ENCODE results near the gene NRDC.
"Not testable (repeated sequence)": the region's sequence is repeated elsewhere in the genome, so short reads cannot be mapped to it uniquely, and the experiment has no call there.

NRDC gene

DNA sequence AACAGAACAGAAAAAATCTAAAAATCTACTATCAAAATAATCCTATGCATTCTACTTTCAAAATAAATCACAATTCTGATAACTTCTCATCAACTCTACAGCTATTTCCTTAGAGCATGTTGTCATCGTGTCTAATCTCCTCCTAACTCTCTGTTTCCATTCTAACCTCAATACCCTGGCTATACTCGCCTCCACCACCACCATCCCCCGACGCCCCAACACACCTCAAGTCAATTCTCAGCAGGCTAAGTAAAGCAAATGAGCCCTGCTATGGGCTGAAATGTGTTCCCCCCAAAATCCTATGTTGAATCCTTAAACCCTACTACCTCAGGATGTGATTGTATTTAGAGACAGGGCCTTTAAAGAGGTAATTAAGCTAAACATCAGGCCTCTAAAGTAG, 34.6 kb downstream of the NRDC start:
- DNase-seq (ENCODE audit: low spot score) = no peak

DNA sequence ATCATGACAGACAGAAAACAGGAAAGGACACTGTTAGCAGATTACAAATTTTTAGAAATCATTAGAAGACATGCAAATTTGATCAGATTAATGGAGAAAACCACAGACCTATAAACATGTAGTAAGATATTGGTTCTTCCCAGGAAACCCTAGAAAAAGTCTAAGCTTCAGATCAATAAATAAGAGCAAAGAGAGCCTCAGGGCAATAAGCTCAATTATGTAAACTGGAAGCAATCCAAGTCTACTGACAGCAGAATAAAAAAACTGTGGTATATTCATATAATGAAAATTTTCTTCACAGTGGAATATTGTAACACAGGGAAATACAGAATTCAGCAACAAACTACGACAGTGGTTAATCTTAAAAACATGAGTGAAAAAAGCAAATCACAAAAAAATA, 36.3 kb downstream of the NRDC start:
- DNase-seq (ENCODE audit: low spot score) = no peak

DNA sequence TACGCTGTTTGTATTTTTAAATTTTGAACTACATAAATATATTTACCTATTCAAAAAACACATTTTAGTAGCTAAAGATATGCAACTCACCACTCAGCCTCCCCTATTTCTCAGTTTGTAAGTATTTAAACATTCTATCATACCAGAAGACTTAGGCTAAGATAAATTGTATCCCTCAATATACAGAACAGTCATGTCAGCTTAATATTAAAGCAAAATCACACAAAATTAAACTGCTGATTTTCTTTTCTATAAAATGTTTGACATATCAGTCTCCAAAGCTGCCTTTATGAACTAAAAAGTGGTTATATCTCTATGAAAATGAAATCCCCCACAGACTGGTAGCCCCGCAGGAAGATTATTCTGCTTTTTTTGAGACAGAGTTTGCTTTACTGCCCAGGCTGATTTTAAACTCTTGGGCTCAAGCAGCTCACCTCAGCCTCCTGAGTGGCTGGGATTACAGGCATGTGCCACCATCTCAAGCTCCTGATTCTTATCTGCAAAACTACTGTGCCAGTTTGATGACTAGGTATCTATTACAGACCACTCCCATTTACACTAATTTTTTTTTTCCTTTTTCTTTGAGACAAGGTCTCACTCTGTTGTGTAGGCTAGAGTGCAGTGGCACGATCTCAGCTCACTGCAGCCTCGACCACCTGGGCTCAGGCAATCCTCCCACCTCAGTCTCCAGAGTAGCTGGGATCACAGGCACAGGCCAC, 37.6 kb downstream of the NRDC start:
- no peak for DNase-seq (ENCODE audit: low spot score)

DNA sequence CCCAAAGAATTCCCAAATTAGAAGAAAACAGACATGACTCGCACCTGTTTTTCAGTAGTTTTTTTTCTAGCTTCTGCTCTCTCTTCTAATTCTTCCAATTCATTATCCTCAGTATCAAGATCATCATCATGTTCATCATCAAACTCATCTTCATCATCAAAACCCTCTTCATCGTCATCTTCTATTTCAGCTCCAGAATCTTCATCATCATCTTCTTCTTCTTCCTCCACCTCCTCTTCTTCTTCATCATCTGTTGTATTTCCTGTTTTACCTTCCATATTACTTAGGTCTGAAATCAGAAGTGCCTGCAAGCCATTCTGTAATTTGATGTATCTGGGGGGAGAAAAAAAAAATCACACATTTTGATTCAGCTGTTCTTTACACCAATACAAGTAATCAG, 38.3 kb downstream of the NRDC start:
- no peak for DNase-seq (ENCODE audit: low spot score)

DNA sequence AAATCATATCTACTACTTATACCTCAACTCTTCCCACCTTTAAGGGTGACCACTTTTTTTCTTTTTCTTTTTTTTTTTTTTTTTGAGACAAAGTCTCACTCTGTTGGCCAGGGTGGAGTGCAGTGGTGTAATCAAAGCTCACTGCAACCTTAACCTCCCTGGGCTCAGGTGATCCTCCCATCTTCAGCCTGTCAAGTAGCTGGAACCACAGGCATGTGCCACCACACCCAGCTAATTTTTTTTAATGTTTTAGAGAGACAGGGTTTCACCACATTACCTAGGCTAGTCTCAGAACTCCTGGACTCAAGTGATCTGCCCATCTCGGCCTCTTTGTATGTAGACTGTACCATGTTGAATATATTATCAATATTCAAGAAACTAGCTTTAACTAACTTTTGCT, 39.4 kb downstream of the NRDC start:
- no peak for DNase-seq (ENCODE audit: low spot score)

DNA sequence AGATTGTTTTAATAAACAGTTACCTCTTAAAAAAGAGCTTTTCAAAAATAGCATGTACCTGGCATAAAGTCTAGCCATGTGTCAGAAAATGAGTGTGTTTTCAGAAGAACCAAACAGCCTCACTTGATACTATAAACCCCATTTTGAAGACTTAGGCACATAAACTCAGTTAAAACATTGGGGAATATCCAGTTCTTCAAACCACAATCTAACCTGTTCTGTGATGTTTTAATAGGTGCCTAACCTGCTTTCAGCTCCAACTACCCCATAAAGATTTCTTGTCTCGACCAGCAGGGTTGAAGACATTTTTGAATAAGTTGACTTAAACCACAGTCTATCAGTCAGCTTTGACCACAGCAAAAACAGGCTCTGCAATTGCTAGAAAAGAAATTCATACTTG, 41.3 kb downstream of the NRDC start:
- DNase-seq (ENCODE audit: low spot score) = no peak

DNA sequence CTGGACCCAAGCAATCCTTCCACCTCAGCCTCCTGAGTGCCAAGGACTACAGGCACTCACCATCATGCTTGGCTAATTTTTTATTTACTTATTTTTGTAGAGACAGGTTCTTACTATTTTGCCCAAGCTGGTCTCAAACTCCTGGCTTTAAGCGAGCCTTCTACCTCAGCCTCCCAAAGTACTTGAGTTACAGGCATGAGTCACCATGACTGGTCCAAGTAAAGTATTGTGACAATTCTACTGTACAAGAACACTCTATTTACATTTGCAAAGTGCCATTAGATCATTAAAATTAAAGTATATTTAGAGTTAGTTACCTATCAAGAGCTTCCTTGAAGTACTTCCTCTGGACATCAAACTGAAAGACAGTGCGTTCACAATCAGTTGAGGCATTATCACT, 44.8 kb downstream of the NRDC start:
- DNase-seq (ENCODE audit: low spot score) = no peak

DNA sequence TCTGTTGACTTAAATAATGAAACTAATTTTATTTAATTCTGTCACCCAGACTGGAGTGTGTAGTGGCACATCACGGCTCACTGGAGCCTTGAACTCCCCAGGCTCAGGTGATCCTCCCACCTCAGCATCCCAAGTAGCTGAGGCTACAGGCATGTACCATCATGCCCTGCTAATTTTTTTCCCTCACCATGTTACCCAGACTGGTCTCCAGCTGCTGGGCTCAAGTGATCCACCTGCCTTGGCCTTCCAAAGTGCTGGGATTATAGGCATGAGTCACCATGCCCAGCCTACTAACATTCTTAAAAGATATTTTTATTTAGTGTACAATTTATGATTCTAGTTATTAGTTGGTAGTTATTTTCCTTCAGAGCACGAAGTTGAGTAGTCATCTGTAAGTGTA, 49.5 kb downstream of the NRDC start:
- no peak for DNase-seq (ENCODE audit: low spot score)

DNA sequence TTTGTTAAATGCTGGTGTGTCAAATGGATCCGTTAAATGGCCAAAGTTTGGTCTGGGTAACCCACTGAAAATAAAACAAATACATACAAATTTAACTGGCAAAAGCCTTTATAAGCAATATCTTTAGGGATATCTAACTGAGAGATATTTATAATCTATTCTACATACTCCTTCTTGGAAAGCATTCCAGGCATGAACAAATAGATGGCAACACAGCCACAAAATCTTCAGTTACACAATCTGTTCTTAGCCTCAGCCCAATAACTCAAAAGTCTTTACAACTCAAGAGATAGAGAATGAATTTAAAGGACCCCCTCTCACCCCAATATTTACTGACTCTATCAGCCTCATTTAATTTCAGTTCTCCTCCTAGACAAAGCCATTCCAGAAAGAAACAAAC, 58.7 kb downstream of the NRDC start:
- DNase-seq (ENCODE audit: low spot score) = no peak

DNA sequence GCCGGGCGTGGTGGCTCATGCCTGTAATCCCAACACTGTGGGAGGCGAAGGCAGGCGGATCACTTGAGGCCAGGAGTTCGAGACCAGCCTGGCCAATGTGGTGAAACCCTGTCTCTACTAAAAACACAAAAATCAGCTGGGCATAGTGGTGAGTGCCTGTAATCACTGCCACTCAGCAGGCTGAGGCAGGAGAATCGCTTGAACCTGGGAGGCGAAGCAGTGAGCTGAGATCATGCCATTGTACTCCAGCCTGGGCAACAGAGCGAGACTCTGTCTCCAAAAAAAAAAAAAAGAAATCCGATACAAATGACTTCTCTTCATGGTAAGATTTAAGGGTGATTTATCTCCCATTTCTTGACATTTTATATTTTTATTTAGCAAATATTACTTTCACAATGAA, 59.5 kb downstream of the NRDC start:
- not testable (repeated sequence) for DNase-seq (ENCODE audit: low spot score)

DNA sequence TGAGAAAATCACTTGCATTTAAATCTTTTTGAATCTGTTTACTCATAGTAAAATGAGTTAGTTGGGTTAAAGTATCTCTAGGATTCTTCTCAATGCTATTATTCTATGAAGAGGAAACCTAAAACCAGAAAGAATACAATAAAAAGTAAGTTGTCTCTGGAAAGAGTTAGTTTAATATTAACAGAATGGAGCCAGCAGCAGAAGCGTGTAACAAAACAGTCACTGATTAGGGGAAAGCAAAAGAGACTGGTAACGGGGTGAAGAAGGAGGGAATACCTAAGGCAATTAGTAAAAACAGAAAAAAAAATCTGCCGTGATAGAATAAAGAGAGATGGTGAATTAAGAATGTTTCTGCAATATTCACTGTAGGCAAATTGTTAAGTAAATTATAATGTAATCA, 60.0 kb downstream of the NRDC start:
- no peak for DNase-seq (ENCODE audit: low spot score)

DNA sequence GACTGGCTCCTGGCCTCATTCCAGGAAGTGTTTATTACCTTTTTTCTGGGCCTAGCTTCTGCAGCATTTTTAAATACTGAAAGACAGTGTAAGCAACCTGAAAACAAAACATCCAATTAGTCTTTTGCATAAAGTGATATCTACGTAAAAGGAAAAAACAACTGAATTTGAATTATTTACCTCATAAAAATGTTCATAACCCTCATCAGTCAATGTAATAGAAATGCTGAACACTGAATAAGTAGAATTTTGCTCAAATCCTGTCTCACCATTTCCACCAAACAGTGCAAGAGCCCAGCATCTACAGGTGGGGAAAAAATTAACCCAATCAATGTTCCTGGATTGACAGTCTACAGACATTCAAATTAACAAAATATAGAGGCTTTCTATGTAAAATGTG, 64.0 kb downstream of the NRDC start:
- DNase-seq (ENCODE audit: low spot score) = no peak

DNA sequence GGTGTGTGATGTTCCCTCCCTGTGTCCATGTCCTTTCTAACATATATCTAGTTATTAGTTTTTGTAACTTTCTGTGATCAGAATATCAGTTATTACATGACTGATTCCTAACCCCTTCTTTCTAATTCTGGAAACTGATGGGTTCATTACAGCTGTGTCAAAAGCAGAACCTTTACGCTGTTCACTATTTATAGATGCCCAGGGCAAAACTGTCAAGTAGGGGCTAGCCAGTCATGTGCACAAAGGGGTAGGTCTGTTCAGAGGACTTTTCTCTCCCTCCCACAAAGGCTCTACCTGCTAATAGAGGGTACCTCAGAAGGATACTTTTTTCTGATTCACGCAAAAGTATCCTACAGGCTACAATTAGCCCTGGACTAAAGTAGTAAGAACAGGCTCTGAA, 79.2 kb downstream of the NRDC start:
- DNase-seq (ENCODE audit: low spot score) = no peak

DNA sequence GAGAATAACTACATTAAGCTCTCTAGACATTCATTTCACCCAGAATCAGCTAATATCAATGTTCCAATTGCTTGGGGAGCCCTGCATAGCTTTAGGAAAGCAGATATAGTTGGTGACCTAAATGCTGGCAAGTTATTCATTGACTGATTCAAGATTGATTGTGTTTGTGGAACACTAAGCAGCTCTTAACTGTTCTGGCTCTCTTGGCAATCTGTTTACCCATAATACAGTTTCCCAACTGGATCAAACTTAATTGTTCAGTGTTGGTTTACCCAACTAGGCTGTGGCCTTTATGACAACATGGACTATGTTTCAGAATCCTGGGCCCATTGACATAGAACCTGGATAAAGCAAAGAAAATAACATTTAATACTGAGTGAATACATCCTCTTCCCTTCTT, 83.7 kb downstream of the NRDC start:
- DNase-seq (ENCODE audit: low spot score) = no peak

DNA sequence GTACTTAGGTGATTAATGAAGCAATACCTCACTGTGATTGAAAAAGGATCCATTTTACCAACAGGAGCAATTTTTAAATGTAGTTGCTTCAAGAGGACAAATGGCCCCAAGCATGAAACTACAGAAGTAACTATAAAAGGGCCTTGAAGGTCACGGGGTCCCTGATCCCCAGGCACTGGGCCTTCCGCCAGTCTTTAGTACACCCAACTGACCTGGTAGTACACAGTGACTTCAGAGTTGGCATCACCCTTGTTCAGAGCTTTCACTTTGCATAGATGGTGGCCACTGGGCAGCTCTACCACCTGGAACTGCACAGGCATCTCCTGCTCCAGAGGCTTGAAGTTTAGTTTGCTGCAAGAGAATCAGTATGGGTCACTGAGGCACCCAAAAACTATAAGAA, 84.3 kb downstream of the NRDC start:
- no peak for DNase-seq (ENCODE audit: low spot score)

DNA sequence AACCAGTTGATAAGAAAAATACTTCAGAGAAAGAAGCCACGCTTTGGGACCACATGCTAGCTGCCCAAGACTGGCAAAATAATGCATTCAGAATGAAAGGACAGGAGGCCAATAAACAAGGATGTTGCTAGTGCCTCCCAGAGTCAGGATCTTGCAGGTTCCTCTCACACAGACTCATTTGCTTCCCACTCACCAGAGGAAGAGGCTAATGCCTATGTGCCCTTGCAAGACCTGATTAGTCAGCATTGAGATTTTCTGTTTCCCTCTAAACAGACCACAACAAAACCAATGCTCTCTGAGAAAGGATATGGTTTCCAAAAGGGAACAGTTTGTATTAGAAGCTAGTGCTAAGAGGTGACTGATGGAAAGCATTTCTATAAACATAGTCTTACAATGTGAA, 85.7 kb downstream of the NRDC start:
- DNase-seq (ENCODE audit: low spot score) = peak; percentile 13

DNA sequence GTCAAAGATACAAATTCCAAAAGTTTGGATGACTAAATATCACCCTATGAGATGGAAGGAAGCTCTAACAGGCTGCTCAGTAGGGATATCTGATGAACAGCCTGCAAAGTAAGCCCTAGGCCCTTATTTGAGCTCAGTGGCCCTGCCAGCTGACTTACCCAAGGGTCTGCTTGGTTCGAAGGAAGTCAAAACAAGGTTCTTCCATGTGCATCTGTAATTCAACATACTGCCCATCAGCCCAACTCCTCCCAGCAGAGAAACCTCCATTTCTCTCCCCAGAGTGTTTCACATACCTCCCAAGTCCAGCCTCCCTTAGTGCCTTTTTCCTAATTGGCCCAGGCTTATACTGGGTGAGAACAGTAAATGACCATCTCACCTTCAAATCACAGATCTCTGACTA, 86.6 kb downstream of the NRDC start:
- no peak for DNase-seq (ENCODE audit: low spot score)

DNA sequence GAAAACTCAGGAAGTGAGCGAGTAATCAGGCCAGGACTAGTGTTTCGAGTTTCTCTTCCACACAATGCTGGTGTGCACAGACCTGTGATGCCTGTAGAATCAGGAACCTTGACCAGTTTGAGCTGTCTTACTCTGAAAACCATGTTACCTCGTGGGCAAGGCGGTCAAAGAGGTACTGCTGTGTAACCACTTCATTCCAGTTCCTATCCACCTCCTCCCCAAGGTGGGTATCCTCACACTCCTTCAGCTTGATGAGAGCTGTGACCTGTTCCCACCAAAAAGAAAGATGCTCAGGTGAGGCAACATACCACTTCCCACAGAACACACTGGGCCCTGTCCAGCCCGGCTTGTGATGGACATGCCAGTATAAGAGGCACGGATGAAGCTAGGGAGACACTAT, 88.1 kb downstream of the NRDC start:
- no peak for DNase-seq (ENCODE audit: low spot score)

DNA sequence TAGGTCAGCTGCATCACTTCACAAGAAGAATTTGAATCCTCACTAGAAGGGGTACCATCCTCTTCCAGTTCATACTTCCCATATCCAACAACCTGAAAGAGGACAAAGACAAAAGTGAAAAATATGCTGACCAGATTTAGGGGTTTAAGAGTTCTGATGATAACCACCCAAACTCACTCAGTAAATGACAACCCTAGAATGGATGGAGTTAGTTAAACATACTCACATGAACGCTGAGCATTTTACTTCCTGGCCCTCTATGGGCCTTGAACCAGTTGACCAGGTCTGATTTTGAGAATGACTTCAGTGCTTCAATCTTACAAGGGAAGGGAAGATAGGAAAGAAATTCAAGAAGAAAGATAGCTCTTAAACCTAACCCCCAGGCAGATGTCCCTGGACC, 89.2 kb downstream of the NRDC start:
- no peak for DNase-seq (ENCODE audit: low spot score)

DNA sequence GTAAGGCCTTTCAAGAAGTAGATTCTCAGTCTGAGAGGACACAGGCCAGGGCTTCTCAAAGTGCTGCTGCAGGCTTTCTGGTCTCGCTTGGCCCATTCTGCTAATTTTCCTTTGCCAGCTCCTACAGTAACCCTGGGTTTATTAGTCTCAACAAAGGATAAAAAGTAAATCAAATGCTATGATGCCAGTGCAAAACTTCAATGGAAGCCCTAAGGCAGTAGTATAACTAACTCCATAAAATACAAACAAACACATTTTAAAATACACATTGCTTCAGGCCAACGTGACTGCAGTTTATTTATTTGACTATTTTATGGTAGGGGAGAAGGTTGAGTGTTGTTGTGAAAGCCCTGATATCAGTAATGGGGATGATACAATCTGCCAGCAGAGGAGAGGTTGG, 89.6 kb downstream of the NRDC start:
- no peak for DNase-seq (ENCODE audit: low spot score)

DNA sequence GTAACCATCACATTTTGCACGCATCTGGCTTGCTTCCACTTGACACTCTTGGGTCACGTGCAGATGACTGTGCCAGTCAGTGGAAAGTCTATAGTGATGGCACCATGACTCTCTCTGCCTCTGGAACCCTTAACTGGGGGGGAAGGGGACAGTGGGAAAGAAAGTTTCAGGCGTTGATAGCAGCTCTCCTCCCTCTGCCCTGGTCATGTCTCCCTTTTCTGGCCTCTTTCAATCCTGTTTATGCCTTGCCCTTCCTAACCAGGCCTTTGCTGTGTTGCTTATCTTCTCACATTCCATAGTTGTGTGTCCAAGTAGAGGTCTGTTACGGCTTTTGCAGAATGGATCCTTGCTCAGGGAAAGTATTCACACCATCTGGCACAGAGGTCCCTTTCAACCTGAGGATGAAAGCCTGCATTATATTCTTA, 93.5 kb downstream of the NRDC start:
- DNase-seq (ENCODE audit: low spot score) = no peak

DNA sequence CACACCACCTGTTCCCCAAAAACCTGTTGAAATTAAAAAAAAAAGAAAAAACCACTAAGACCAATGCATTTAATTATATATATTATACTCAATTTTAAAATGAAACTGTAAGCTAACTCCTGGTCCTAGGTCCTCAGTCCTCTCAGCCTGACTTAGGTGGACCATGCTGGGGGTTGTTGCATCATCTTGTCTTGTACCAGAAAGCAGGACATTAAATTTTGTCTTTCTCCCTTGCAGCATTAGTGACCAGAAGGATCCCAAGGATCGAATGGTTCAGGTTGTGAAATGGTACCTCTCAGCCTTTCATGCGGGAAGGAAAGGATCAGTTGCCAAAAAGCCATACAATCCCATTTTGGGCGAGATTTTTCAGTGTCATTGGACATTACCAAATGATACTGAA, 97.6 kb downstream of the NRDC start:
- DNase-seq (ENCODE audit: low spot score) = no peak

DNA sequence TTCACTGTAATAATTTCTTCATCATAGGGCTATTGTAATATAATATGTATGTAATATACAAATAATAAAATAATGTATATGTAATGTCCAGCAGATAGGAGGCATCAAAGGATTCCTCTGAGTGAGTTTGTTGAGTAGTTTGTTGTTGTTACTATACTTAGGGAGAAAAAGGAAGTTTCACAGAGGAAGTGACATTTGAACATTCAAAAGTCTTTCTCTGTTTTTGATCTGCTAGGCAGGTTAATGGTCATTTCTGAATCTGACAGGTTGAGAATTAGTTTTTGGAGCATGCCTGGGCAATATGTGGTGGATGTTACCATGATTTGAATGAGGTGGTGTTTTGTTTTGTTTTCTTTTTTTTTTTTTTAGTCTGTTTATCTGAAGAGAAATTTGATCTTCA, 102.1 kb downstream of the NRDC start:
- DNase-seq (ENCODE audit: low spot score) = no peak

DNA sequence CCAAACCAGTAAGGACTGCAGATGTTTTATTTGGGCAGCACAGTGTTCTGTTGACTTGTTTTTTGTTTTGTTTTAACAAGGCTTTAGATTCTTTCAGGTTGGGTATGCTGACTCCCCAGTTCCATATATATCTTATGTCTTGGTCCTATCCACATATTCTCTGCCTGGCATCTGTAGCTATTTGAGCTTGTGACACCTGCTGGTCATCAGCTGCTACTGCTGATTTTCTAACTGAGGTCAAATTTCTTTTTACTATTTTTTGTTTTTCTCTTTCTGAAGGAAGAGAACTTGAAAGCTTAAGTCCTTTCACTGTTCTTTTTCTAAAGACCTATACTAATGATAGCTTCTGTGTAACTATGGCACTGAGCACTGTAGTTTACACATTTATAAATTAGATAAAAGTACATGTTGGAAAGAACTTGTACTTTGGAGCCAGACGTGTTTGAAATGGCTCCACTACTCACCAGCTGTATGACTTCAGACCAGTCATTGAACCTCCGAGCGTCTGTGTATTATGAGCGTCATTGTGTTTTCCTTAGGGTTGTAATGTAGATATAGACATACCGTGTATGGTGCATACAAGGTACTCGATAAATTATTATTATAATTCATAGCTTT, 109.4 kb downstream of the NRDC start:
- peak; percentile 44 for DNase-seq (ENCODE audit: low spot score)
